GM12878 (cell line): ENCODE data around the gene TECPR1.

Experiments used
- CTCF ChIP-seq, 3 experiments: IDR thresholded peaks in 2 of 3; conservative IDR thresholded peaks in 1 of 3; 2 replicates each; pipeline ENCODE4 v1.5.1; 2011; ENCODE audit warnings: low read depth in 3 of 3, low read length in 3 of 3, mild to moderate bottlenecking in 3 of 3, control low read depth in 2 of 3, moderate library complexity in 2 of 3, inconsistent platforms in 1 of 3, mixed read lengths in 1 of 3; ENCODE audit not compliant: control insufficient read depth in 2 of 3, insufficient read depth in 1 of 3; ENCODE audit errors: extremely low read depth in 1 of 3
- GABPA ChIP-seq: IDR thresholded peaks from 2 replicates; pipeline ENCODE4 v1.6.1; 2014; ENCODE audit warnings: antibody characterized with exemption, low read depth, mild to moderate bottlenecking, inconsistent platforms
- POLR2AphosphoS5 ChIP-seq: IDR thresholded peaks from 2 replicates; pipeline ENCODE4 v1.6.1; 2011; ENCODE audit warnings: mild to moderate bottlenecking, low read length, inconsistent platforms
- RB1 ChIP-seq: fragments of 450-650 bp; formaldehyde crosslinking; IDR thresholded peaks from 2 replicates; pipeline ENCODE4 v1.6.1; 2017; ENCODE audit warnings: mild to moderate bottlenecking, borderline replicate concordance
- TARDBP ChIP-seq: IDR thresholded peaks from 2 replicates; pipeline ENCODE4 v1.6.1; 2016; ENCODE audit warnings: borderline replicate concordance
- ZBTB33 ChIP-seq: fragments of 450-650 bp; IDR thresholded peaks from 2 replicates; pipeline ENCODE4 v1.6.1; 2017; ENCODE audit warnings: mild to moderate bottlenecking

- no peak for TF ChIP-seq TARDBP
- TF ChIP-seq ZBTB33 = no peak
- no peak for TF ChIP-seq POLR2AphosphoS5
- TF ChIP-seq GABPA = no peak
- no peak for TF ChIP-seq RB1
- TF ChIP-seq CTCF (IDR thresholded peaks at IDR 0.05 in 2 of 3, conservative IDR thresholded peaks at IDR 0.05 in 1 of 3; ENCODE audit: control insufficient read depth in 2 of 3, extremely low read depth in 1 of 3, insufficient read depth in 1 of 3, low read depth in 3 of 3, low read length in 3 of 3) = no peak
Observed at GRCh38 chr7:98223898-98224700, 27.9 kb downstream of the TECPR1 start.
